Activated effector memory CD4-positive, alpha-beta T cell treated with Interleukin-2 at 50 U/mL for 16 hours (primary cell): ENCODE results near the gene SRC.

Experiments
- DNase-seq: peaks from one replicate; pipeline ENCODE4 v3.0.0-alpha.2; 2020

SRC gene

DNA sequence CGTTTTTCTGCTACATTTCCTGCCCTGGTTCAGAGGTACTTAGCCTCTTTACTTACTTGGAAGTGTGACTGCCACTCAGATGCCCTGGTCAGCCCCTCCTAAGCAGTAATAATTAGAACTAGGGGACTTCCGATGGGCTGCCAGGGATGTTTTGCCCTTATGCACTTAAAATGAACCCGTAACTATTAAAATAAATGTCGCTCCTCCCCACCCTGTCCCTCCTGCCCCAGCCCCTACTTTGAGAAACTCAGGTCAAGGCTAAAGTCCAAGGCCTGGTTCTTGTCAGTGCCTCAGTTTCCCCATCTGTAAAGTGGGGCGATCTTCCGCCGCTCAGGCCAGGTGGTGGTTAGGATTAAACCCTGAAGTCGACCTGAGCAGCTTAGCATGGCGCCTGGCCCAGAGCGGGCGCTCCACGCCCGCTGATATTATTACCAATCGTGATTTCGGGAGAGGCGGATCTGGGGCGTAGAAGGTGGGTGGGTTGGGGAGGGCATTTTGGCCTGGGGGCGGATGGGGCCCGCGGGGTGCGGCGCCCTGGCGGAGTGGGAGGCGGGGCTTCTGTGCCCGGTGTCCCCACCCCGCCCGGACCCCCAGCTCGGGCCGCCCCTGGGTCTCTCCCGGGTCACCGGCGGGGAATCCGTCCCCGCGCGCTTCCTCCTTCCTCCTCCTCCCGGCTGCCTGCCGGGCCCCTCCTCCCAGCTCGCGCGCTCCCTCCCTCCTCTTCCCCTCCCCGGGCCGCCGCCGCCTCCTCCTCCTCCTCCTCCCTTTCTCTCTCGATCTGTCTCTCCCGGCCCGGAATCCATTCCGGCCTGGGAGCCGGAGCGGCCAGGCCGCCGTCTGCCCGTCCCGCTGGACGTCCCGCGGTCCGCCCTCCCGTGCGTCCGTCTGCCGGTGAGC lies at the start of gene SRC:
TSS of gene SRC (plus strand) at position 802 of the 897 bp plus-strand sequence. CDS start 38,014 bp downstream, outside the sequence.
- peak; percentile 35 for DNase-seq

DNA sequence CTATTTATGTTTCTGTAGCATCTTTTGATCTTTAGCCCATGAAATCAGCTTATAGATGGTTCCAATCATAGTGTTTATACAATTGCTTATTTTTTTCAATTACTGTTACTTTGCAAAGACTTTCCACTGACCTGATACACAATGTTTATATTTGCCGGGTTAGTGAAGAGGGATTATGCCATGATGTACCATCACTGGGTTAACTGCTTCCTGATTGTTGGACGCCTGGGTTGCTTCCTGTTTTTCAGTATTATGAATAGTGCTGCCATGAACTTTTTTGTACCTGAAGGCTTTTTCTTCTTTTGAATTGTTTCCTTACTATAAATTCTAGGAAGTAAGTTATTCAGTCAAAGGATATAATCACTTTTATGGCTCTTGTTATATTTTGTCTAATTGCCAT lies 49.6 kb upstream of the SRC start:
- DNase-seq = no peak

DNA sequence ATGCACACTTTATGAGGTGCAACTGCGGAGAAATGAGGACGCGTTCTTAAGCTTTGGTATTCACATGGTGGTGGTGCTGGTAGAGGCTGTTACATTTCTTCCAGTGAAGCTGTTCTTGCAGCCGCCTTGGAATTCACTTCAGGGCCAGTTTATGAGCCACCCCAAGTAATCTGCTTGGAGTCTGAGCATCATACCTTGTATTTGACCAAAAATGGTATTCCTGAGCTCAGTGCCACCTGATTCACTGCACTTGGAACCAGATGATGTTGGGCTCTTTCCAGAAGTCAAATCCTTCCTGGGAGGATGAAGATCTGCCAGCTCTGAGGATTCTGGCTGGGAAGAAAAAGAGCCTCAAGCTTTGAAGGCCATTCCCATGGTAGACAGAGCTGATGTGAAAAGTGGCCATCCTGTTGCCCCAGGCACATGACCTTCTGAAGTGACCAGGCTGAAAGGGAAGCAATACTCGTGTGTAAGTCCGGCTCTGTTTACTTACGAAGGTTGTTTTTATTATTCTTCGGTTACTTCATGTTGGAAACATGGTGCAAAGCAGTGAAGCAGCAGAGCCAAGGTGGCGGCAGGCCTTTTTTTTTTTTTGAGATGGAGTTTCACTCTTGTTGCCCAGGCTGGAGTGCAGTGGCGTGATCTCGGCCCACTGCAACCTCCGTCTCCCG lies 48.7 kb upstream of the SRC start:
- no peak for DNase-seq

DNA sequence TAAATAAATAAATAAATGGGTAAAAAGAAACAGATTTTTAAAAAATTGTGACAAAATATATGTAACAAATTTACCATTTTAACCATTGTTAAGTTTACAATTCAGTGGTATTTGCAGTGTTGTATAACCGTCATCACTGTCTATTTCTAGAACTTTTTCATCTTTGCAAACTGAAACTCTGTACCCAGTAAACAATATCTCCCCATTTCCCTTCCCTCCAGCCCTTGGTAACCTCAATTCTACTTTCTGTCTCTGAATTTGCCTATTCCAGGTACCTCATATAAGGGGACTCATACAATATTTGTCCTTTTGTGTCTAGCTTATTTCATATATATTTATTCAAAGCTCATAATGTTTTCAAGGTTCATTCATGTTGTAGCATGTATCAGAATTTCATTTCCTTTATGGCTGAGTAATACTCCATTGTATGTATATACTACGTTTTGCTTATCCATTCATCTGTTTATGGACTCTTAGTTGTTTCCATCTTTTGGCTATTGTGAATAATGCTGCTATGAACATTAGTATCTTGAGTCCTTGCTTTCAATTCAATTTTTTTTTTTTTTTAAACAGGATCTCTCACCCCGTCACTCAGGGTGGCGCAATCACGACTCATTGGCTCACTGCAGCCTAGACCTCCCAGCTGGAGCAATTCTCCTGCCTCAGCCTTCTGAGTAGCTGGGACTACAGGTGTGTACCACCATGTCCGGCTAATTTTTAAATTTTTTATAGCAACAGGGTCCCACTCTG lies 47.6 kb upstream of the SRC start:
- DNase-seq = no peak

DNA sequence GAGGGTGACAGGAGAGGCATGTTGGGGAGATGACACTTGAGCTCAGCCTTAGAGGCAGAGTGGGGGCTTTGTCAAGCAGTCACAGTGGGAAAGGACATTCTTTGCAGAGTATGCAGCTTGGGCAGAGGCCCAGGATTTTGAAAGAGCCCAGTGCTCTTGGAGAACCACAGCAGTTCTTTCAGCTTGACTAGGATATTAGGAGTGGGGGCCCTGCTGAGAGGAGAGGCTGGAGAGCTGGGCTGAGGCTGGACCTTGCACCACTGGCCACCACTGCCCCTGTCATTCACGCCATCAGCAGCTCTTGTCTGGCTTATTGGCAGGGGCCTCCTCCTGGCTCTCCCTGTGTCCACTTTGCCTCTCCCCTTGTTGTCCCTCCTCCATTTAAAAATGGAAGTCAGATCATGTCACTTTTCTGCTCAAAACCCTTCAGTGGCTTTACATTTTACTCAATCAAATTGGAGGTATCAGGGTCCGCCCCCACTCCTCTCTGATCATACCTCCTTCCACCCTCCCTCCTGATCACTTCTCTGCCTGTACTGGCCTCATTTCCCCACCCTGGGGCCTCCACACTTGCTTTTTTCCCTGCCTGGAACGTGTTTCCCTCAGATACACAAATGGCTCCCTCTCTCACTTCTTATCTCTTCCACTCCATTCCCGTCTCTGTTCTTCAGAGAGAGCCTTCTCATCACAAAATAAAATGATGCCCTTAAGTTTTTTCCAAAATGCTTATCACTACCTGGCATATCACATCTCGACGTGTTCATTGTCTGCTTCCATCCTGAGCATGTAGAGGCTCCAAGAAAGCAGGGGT lies 46.0 kb upstream of the SRC start:
- no peak for DNase-seq

DNA sequence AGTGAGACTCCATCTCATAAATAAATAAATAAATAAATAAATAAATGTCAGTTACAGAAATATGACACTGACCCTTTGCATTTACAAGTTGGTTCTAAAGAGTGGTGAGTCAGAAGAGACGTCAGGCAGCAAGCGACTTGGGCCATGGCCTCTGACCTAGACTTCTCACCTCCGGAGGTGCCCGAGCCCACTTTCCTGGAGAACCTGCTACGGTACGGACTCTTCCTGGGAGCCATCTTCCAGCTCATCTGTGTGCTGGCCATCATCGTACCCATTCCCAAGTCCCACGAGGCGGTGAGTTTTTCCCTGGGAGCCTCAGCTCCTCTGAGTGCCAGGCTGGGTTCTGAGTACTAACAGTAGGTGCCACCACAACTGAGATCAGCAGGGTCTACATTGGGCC lies 44.8 kb upstream of the SRC start:
- DNase-seq = no peak

DNA sequence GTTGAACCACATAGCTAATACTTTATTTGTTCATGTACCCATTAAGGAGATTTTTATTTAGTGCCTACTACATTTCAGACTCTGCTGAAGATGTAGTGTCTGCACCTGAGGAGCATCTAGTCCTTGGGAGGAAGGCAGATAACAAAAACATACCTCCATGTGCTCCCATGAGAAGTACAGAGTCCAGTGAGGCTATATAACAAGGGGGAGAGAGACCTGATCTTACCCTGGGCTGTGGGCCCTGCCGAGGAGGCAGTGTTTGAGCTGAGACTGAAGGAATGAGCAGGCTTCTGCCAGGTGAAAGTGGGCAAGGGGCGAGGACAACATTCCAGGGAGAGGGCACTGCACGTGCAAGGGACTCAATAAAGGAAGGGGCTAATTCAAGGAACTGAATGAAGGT lies 44.4 kb upstream of the SRC start:
- no peak for DNase-seq

DNA sequence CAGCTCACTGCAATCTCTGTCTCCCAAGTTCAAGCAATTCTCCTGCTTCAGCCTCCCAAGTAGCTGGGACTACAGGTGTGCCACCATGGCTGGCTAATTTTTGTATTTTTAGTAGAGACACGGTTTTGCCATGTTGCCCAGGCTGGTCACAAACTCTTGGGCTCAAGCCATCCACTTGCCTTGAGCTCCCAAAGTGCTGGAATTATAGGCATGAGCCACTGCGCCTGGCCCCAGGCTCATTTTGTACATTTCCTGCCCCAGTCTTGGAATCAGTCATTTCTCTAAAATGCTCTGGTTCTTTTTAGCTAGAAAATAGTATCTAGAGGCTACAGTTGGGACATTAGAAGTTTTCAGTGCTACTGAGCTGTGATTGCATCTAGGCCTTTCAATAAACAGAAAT lies 43.0 kb upstream of the SRC start:
- no peak for DNase-seq

DNA sequence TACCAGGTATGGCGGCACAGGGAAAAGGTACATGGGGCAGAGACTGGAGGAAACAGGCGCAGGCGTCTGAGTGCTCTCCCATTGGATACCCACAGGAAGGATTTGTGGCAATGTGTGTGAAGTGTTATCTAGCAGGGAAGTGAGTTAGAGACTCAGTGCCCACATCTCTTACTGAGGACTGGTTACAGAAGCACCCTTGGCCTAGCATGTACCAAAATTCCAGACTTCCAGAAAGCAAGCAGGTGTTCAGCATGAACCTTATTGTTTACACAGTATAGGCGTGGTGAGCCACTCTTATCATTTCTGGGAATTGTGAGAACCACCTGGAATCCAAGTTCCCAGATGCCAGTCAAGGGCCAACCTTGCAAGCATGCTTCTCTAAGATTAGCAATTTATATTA lies 42.3 kb upstream of the SRC start:
- DNase-seq = no peak

DNA sequence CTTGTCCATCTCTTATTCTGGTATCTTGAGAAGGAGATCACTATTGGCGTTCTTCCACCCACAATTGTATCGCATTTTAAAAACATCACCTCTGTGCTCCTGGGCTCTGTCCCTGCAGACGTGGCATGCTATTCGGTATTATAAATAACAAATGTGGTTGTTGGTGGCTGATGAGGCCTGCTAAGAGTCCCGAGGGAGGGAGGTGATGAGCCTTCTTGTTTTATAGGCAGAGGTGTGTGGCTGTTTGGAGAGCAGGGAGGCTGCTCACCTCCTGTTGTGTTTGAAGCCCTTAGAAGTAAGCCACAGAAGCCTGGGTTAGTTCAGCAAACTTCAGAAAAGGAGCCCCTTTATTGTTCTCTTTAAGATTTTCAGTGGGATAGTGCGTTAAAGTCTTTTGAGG lies 40.9 kb upstream of the SRC start:
- no peak for DNase-seq

DNA sequence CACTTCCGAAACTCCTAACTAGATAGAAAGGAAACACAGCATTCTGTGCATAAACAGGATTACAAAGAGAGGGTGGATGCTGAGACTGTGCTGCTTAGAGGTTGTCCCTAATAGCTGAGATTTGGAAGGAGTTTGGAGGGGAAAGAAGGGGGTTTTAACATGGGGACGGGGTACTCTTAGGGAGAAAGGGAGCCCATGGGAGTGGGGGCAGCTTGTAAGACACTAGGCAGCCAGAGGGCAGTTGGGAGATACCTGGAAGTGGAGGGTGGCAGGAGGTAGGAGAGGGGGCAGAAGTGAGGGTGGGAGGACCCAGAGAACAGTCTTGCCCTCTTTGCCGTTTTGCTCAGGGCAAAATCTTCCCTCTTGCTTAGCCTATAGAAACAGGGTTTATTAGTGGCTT lies 40.1 kb upstream of the SRC start:
- no peak for DNase-seq

DNA sequence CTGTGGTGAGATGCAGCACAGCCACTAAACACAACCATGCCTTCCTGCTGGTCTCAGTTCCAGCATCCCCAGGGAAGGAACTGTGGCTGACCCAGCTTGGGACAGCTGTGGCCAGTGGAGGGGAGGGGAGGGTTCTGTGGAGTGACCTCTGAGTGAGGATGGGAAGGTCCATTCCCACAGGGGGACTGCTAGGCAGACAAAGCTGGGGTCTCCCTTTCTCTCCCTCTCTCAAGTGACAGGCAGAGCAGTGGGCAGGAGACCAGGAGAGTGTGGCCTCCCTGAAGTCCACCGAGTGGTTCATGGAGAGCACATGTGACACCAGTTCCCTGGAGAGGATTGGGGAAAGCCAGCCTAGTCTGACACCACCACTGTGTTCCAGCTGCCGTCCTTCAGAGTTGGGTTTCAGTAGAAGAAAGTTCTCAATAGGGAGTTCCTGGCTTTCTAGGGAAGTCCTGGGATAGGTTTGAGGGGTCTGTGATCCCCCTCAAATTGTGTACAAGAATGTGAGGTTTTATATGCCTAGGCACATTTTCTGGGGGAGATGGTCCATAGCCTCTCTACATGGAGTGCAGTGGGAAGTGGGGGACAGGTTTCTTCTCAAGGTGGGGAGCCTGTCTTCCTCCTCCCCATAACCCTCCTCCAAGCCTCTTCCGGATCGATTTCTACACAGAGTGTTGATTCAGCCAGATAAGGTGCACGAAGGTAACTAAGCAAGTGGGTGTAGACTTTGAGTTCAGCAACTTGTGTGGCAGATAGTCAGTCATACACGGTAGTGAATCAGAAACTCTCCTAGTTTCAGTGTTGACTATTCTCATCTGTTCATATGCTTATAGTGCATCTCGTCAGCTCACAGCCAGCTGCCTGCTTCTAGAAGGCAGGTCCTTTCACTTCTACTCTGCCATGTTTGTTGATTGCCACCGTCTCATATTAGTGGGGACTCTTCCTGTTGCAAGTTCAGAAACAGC lies 37.6 kb upstream of the SRC start:
- DNase-seq = no peak

DNA sequence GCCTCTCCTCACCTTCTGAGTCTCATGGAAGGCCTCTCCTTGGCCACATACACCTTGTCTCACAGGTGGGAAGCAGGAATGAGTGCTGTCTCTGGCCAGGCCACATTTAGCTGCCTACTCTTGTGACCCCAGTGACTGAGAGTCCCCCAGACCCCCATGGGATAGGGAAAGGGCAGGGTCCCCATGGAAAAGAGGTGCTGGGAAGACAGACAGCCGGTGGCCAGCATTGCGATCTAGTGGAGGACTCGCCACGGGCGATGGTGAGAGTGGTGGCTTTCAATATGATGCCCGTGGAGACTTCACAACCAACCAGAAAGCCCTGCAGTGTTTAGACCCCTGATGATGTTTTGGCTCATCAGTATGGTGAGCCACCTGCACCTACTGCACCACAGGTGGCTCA lies 36.6 kb upstream of the SRC start:
- DNase-seq = no peak

DNA sequence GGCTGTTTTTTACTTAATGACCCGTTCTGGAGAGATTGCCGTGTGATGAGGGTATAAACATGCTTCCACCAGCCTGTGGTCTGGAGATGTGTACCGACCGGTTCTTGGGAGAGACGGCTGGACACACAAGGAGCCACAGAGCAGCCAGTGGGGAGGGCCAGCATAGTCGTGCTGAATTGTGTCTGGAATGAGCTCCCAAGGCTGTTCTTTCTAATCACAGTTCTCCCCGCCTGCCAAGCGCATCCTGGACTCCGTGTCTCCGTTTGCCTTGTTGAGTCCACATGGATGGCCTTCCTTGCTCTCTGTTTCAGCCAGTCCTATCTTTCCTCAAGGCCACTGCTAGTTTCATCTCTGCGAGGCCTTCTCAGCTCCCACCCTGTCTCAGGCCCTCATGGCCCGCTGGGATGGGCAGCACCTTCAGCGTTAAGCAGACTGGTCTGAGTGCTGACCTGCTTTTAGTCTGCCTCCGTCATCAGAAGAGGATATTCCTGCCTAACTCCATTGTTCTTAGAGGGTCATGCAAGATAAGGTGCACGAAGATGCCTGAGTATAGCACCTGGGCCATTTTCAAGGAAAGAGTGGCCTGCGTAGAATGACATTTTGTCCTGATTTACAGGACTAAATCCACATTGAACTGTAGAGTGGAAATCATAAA lies 35.9 kb upstream of the SRC start:
- no peak for DNase-seq

DNA sequence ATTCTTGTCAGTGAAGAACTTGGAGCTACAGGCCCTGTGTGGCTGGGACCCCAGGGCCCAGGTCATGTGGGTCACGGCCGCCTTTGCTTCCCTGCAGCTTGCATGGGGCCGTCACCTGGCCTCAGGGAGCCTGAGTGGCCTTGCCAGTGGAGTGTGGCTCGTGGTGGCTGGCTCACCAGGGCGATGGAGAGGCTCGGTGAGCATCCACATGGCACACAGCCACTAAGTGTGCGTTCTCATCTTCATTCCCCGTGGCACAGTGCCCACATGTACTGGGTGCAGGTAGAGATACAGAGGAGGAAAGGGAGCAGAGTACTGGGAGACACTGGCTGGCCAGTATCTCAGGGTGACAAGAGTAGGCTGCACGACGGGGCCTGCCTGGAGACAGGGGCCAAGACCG lies 35.0 kb upstream of the SRC start:
- no peak for DNase-seq

DNA sequence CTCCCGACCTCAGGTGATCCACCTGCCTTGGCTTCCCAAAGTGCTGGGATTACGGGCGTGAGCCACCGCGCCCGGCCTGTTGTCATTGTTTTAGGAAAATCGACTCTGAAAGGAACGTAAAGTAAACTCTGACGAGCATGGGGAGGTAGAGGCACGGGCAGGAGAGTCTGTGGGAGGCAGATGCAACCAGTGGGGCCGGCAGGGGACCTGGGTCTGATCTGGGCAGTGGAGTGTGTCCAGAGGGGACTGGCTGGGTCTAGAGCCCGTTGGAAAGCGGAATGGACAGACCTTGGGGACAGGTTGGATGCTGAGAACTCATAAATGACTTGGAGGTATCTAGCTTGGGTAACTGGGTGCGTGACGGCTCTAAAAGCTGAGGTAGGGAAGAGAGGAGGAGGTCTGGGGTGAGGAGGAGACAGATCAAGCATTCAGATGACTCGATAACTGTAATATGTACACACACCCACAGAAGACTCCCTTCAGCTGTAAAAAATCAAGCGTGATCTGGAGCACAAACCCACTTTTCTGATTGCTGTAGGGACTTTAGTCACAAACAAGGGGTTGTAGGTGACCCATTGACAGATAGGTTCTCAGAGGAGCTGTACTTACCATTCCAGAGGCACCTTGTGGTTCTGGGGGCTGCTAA lies 34.1 kb upstream of the SRC start:
- no peak for DNase-seq

DNA sequence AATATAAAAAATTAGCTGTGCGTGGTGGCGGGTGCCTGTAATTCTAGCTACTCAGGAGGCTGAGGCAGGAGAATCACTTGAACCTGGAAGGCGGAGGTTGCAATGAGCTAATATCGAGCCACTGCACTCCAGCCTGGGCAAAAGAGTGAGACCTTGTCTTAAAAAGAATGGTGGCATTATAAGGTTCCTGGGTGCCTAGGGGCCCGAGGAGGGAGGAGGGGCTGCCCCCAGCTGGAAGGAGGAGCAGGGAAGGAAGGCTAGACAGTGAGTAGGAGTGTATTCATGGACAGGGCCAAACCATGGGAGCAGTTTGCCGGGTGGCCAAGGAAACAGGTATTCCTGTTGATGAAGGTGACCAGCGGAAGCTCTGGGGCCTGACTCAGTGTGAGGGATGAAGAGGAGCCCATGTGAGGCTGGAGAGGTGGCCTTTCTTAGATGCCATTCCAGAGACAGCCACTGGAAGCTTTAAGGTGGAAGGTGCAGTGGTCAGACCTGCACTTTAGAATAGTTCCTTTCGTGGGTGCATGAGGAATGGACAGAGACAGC lies 32.3 kb upstream of the SRC start:
- DNase-seq = no peak

DNA sequence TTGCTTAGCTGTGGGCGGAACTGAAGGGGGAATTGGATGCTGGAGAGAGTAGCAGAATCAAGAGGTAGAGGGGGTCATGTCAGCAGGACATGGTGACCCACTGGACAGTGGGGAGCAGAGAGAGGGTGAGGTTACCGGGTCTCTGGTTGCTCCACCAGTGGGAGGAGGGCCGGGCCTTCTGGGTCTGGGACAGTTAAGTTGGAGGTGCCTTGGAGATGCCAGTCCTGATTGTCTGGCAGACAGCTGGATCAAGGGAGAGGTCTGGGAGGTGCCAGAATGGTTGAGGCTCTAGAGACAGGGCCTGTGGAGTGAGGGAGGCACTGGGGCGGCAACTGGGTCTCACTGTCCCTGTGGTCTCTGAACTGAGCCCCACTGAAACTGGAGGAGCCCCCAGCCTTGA lies 31.8 kb upstream of the SRC start:
- no peak for DNase-seq

DNA sequence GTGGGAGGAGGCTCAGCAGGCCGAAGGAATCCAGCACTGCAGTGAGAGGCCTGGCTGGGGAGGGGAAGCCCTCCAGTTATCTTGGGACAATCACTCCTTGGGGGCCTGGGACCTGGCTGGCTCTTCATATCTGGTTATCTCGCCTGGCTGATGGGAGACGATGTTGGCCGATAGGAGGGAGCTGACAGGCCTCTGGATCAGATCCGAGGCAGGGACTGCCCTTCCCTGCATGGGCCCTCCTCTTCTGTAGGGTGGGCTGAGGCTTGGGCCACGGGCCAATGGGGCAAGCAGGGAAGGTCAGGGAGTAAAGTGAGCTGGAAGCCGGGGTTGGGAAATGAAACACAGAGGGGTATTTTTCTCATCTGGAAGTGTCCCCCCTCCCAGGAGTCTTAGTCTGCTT lies 31.3 kb upstream of the SRC start:
- no peak for DNase-seq

DNA sequence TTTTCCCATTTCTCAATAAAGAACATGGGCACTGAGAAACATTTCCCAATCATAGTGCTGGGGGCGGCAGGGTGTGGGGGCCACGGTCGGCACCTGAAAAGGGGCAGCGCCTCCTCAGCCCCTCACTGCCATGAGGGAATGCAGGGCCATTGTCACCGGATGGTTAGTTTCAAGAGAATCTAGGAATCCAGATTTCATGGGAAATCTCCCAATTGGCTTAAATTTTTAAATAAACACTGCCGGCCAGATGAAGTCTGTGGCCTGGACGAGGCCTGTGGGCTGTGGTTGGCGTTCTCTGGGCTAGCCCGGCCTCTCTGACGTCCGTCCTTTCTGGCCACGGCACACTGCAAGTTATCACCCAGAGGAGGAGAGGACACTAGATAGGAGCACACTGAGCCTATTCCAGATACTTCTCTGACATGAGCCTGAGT lies 30.9 kb upstream of the SRC start:
- no peak for DNase-seq
